Left ventricle myocardium inferior (tissue), 1 donor: ENCODE measurements around the gene ERMARD. TPM values are rescaled to one million over a fixed set of nuclear protein-coding genes. Genes with fewer than 3 reads are reported as not detected.

Experiments used
- DNase-seq: peaks from one replicate; pipeline ENCODE4 v3.0.0-alpha.2; 2020
- H3K27ac ChIP-seq: fragments of 200-600 bp; replicated peaks from 2 replicates; pipeline ENCODE4 v1.8.0; 2021
- H3K27me3 ChIP-seq: fragments of 200-600 bp; 2 replicates; pipeline ENCODE4 v1.8.0; 2021; ENCODE audit warnings: low read depth
- H3K36me3 ChIP-seq: fragments of 200-600 bp; 2 replicates; pipeline ENCODE4 v1.8.0; 2021
- H3K4me1 ChIP-seq: fragments of 200-600 bp; 2 replicates; pipeline ENCODE4 v1.8.0; 2021
- H3K4me3 ChIP-seq: fragments of 200-600 bp; 2 replicates; pipeline ENCODE4 v1.8.0; 2021; ENCODE audit warnings: mild to moderate bottlenecking, moderate library complexity
- H3K9me3 ChIP-seq: fragments of 200-600 bp; replicated peaks from 2 replicates; pipeline ENCODE4 v1.8.0; 2021
- intact Hi-C: fragments of 100-400 bp; cut with micrococcal nuclease; formaldehyde crosslinking; loops from one replicate; pipeline ENCODE4 v1.11.0; 2022
- total RNA-seq: library from RNA; stranded (reverse); fragmentation: NEBNext Ultra II Directional; extraction: Animal tissue kit (Norgen Biotek cat#: 25700); gene quantifications from one replicate; pipeline ENCODE4 v1.2.1, GENCODE V29; 2021
- TF ChIP-seq, protein P1 (sequence below): fragments of 200-600 bp; IDR thresholded peaks from 2 replicates; pipeline ENCODE4 v1.8.0; 2021; ENCODE audit warnings: antibody characterized with exemption, mild to moderate bottlenecking, borderline replicate concordance
- donor health status: DM: no; HTN: yes; CAD: no; lungs with severe emphysema.

ERMARD gene
- total RNA-seq, 1 donor from 2014 or later: 9.3 TPM

DNA sequence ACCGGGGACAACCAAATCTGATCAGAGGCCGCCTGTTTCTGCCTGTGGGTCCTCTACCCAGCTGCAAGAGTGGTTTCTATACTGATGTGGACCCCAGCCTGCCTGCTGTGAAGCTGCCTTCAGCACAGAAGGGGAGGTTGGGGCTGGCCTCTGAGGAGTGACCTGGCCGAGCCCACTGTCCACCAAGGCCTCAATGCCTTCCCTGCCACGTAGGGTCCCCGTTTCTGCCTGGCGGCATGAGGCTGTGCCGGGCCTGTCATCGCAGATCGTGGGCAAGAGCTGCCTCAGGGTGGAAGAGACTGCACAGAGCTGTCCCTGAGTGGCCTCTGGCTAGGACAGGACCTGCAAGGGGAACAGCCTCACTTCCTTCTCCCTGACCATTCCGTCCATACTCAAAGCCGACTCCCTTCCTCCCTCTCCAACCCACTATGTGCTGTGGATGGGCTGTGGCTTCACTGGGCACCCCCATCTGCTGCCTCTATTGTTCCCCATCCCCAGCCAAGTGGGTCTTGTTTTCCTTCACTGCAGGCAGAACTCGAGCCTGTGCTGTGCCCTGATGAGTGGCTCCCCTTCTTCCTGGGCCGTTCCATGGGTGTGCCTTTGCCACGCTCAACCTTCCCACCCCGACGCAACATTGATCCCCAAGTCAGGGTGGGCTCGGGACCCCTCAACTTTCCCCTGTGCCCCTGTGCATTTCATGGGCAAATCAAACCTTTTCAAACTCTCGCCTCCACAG lies 60.3 kb downstream of the ERMARD start:
- H3K4me1 ChIP-seq: peaks cover 3% of the 10 kb centered on the region
- no peak for DNase-seq
- H3K27ac ChIP-seq: no peak overlapping the region
- H3K27me3 ChIP-seq: peaks cover 10% of the 10 kb centered on the region
- peaks cover 17% of the 10 kb centered on the region for H3K9me3 ChIP-seq
- no peaks in the 10 kb centered on the region for H3K36me3 ChIP-seq
- intact Hi-C loops: no loop called here
- TF ChIP-seq, protein P1, sequence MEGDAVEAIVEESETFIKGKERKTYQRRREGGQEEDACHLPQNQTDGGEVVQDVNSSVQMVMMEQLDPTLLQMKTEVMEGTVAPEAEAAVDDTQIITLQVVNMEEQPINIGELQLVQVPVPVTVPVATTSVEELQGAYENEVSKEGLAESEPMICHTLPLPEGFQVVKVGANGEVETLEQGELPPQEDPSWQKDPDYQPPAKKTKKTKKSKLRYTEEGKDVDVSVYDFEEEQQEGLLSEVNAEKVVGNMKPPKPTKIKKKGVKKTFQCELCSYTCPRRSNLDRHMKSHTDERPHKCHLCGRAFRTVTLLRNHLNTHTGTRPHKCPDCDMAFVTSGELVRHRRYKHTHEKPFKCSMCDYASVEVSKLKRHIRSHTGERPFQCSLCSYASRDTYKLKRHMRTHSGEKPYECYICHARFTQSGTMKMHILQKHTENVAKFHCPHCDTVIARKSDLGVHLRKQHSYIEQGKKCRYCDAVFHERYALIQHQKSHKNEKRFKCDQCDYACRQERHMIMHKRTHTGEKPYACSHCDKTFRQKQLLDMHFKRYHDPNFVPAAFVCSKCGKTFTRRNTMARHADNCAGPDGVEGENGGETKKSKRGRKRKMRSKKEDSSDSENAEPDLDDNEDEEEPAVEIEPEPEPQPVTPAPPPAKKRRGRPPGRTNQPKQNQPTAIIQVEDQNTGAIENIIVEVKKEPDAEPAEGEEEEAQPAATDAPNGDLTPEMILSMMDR: no peak
- no peak overlapping the region for H3K4me3 ChIP-seq

- H3K9me3 ChIP-seq: peaks cover 23% of the 10 kb centered on the region
- DNase-seq: no peak
- TF ChIP-seq, protein P1: no peak
- no peaks in the 10 kb centered on the region for H3K36me3 ChIP-seq
- no peak overlapping the region for H3K27ac ChIP-seq
- H3K4me3 ChIP-seq: no peak overlapping the region
- peaks cover 3% of the 10 kb centered on the region for H3K4me1 ChIP-seq
- H3K27me3 ChIP-seq: peaks cover 7% of the 10 kb centered on the region
- intact Hi-C loops: no loop called here
These were observed 60.8 kb downstream of the ERMARD start for GRCh38 chr6:169812257-169812644.

DNA sequence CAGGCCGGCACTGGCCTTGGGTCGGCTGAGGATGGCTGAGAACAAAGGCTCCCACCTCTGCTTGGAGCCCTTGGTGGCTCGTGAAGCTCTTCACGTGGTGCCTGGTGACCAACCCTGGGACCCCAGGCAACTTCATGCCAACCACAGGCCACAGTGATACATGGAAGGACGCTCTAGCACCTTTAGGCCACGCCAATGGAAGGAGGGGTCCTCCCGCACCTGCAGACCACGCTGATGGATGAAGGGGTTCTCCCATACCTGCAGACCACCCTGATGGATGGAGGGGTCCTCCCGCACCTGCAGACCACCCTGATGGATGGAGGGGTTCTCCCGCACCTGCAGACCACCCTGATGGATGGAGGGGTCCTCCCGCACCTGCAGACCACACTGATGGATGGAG lies 62.5 kb downstream of the ERMARD start:
- Histone ChIP-seq H3K27me3 (no peaks in the 10 kb centered on the region), H3K27ac (no peak overlapping the region), H3K9me3 (peaks cover 24% of the 10 kb centered on the region), H3K36me3 (no peaks in the 10 kb centered on the region), H3K4me1 (peaks cover 3% of the 10 kb centered on the region), H3K4me3 (no peak overlapping the region)
- no peak for DNase-seq
- intact Hi-C loops: no loop called here
- TF ChIP-seq, protein P1: no peak

DNA sequence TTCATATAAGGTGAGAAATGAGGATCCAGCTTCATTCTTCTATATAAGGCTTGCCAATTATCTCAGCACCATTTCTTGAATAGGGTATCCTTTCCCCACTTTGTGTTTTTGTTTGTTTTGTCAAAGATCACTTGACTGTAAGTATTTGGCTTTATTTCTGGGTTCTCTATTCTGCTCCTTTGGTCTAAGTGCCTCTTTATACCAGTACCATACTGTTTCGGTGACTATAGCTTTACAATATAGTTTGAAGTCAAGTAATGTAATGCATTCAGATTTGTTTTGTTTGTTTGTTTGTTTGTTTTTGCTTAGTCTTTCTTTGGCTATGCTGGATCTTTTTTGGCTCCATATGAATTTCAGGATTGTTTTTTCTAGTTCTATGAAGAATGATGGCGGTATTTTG lies 64.6 kb downstream of the ERMARD start:
- TF ChIP-seq, protein P1: no peak
- no peak for DNase-seq
- Histone ChIP-seq H3K4me3 (no peak overlapping the region), H3K4me1 (no peaks in the 10 kb centered on the region), H3K9me3 (peaks cover 24% of the 10 kb centered on the region), H3K36me3 (no peaks in the 10 kb centered on the region), H3K27me3 (no peaks in the 10 kb centered on the region), H3K27ac (no peak overlapping the region)
- intact Hi-C loops: no loop called here

- Histone ChIP-seq H3K36me3 (no peaks in the 10 kb centered on the region), H3K9me3 (peaks cover 24% of the 10 kb centered on the region), H3K27me3 (no peaks in the 10 kb centered on the region), H3K27ac (no peak overlapping the region), H3K4me3 (no peak overlapping the region), H3K4me1 (no peaks in the 10 kb centered on the region)
- intact Hi-C loops: no loop called here
- no peak for DNase-seq
- TF ChIP-seq, protein P1: no peak
These were observed 65.6 kb downstream of the ERMARD start for GRCh38 chr6:169816975-169817374.
